ENCODE data around the gene TNFSF13.

TNFSF13 gene

GRCh38 chr17:7558544-7559319 lies at the start of gene TNFSF13:
Gene TNFSF13, plus strand, starts transcription at chr17:7558750. Its CDS starts 290 bp downstream, at chr17:7559040.
- no peak for DNase-seq (ENCODE audit: low spot score)

- no peak for DNase-seq (ENCODE audit: low spot score)
These were observed 49.7 kb upstream of the TNFSF13 start for GRCh38 chr17:7508846-7509245.

GRCh38 chr17:7509937-7510336 lies 48.6 kb upstream of the TNFSF13 start:
- no peak for DNase-seq (ENCODE audit: low spot score)

- no peak for DNase-seq (ENCODE audit: low spot score)
These were observed 47.4 kb upstream of the TNFSF13 start for GRCh38 chr17:7511108-7511507.

- no peak for DNase-seq (ENCODE audit: low spot score)
These were observed 46.4 kb upstream of the TNFSF13 start for GRCh38 chr17:7512105-7512504.

- DNase-seq (ENCODE audit: low spot score): no peak
These were observed 45.6 kb upstream of the TNFSF13 start for GRCh38 chr17:7512824-7513540.

GRCh38 chr17:7513850-7514419 lies 44.6 kb upstream of the TNFSF13 start:
- DNase-seq (ENCODE audit: low spot score): no peak

- DNase-seq (ENCODE audit: low spot score): no peak
These were observed 42.5 kb upstream of the TNFSF13 start for GRCh38 chr17:7515911-7516610.

GRCh38 chr17:7523033-7523432 lies 35.5 kb upstream of the TNFSF13 start:
- no peak for DNase-seq (ENCODE audit: low spot score)

GRCh38 chr17:7528842-7529241 lies 29.7 kb upstream of the TNFSF13 start:
- DNase-seq (ENCODE audit: low spot score): no peak

- no peak for DNase-seq (ENCODE audit: low spot score)
These were observed 28.3 kb upstream of the TNFSF13 start for GRCh38 chr17:7530023-7530900.

GRCh38 chr17:7538050-7538449 lies 20.5 kb upstream of the TNFSF13 start:
- DNase-seq (ENCODE audit: low spot score): no peak

- DNase-seq (ENCODE audit: low spot score): no peak
These were observed 19.5 kb upstream of the TNFSF13 start for GRCh38 chr17:7538891-7539545.

GRCh38 chr17:7541074-7541621 lies 17.4 kb upstream of the TNFSF13 start:
- DNase-seq (ENCODE audit: low spot score): no peak

GRCh38 chr17:7544911-7545310 lies 13.6 kb upstream of the TNFSF13 start:
- DNase-seq (ENCODE audit: low spot score): no peak

GRCh38 chr17:7548585-7549400 lies 9.8 kb upstream of the TNFSF13 start, which contains the start of gene TNFSF12:
Gene TNFSF12, plus strand, starts transcription at chr17:7549058. Its CDS starts 96 bp downstream, at chr17:7549154.
- peak; percentile 86 for DNase-seq (ENCODE audit: low spot score)

GRCh38 chr17:7549401-7550055 lies 9.0 kb upstream of the TNFSF13 start:
- DNase-seq (ENCODE audit: low spot score): no peak

- no peak for DNase-seq (ENCODE audit: low spot score)
These were observed 8.2 kb upstream of the TNFSF13 start for GRCh38 chr17:7550344-7550743.

GRCh38 chr17:7551396-7551795 lies 7.2 kb upstream of the TNFSF13 start:
- DNase-seq (ENCODE audit: low spot score): no peak

All from GM03348 (cell line).